Tibial nerve (tissue), 4 donors: ENCODE measurements around the gene LANCL2. TPM values are rescaled to one million over a fixed set of nuclear protein-coding genes. Genes with fewer than 3 reads are reported as not detected.

Experiments
- DNase-seq, 2 donors: peaks; one replicate each; pipeline ENCODE4 v3.0.0-alpha.2; 2019; ENCODE audit warnings: low spot score in 2 of 2
- H3K27ac ChIP-seq, 4 donors: fragments of 200-600 bp; sonication (generic) in 3 of 4; one replicate each; pipeline ENCODE4 v1.5.1; 2017 to 2019; ENCODE audit warnings: mild to moderate bottlenecking in 1 of 4
- H3K27me3 ChIP-seq, 2 donors: fragments of 200-600 bp; sonication (generic) in 1 of 2; one replicate each; pipeline versions ENCODE4 v1.5.1 to v1.6.0; 2017 to 2019
- H3K36me3 ChIP-seq, 3 donors: fragments of 200-600 bp; sonication (generic); one replicate each; pipeline ENCODE4 v1.5.1; 2018 to 2019
- H3K4me1 ChIP-seq, 4 donors: fragments of 200-600 bp; sonication (generic) in 3 of 4; one replicate each; pipeline ENCODE4 v1.5.1; 2017 to 2019
- H3K4me3 ChIP-seq, 4 donors: fragments of 200-600 bp; sonication (generic) in 3 of 4; one replicate each; pipeline ENCODE4 v1.5.1; 2017 to 2019; ENCODE audit warnings: mild to moderate bottlenecking in 1 of 4, moderate library complexity in 1 of 4
- H3K9me3 ChIP-seq, 4 donors: fragments of 200-600 bp; sonication (generic) in 3 of 4; one replicate each; pipeline ENCODE4 v1.5.1; 2017 to 2019
- CTCF ChIP-seq, 5 experiments: fragments of 200-600 bp in 3 of 5; fragments of 450-650 bp in 2 of 5; sonication (generic) in 3 of 5; IDR thresholded peaks; one replicate each; pipeline ENCODE4 v1.5.1; 2016 to 2019; ENCODE audit warnings: antibody characterized with exemption in 5 of 5, mild to moderate bottlenecking in 3 of 5, moderate library complexity in 2 of 5
- EP300 ChIP-seq, 2 donors: sonication (generic); formaldehyde crosslinking; IDR thresholded peaks; one replicate each; pipeline ENCODE4 v1.6.1; 2017; ENCODE audit warnings: antibody characterized with exemption in 2 of 2, mild to moderate bottlenecking in 1 of 2
- POLR2A ChIP-seq, 2 donors: fragments of 450-650 bp; IDR thresholded peaks; one replicate each; pipeline ENCODE4 v1.6.1; 2017; ENCODE audit warnings: antibody characterized with exemption in 2 of 2, mild to moderate bottlenecking in 2 of 2, moderate library complexity in 2 of 2
- WGBS, 2 donors: methylation state at CpG; one replicate each; pipeline ENCODE4 v1.1.5; 2018; 5-methylcytosine and 5-hydroxymethylcytosine counted together
- total RNA-seq, 4 donors: library from RNA; depleted of rRNA; stranded (reverse); fragments of >200 nt; gene quantifications; one replicate each; pipeline ENCODE4 v1.1.0, GENCODE V29; 2016

LANCL2 gene
- total RNA-seq, 4 donors from 2014 or later = 6.6 to 17.9 (median 12.6) TPM

DNA sequence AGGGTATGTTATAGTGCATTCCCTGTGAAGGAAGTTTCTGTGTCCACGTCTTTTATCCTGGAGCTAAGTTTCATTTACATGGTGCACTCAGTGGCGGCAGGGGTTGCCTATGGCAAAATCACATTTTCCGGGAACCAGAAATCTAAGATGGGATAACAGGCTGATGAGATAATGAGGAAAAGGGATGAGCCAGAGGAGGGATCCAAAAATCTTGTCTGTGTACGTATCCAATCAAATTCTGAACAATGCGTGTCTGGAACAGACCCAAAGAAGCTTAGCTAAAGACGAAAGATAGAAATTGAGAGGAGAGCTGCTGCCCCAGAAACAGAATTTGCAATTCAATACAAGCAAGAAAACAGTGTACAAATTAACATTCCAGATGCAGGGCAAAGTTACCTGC, 16.1 kb downstream of the LANCL2 start:
- TF ChIP-seq CTCF (IDR thresholded peaks at IDR 0.05) = no peak
- no peak for TF ChIP-seq POLR2A (IDR thresholded peaks at IDR 0.05)
- no peak for TF ChIP-seq EP300 (IDR thresholded peaks at IDR 0.05)
- no peak for DNase-seq
- WGBS, 2 donors = 88 to 89% methylated on average over 6 of the region's 6 CpGs
- Histone ChIP-seq H3K36me3 (no peaks in the 10 kb centered on the region), H3K4me1 (no peaks in the 10 kb centered on the region), H3K27me3 (no peaks in the 10 kb centered on the region), H3K27ac (no peak overlapping the region), H3K4me3 (no peak overlapping the region), H3K9me3 (peaks cover 0 to 4% (median 0%) of the 10 kb centered on the region in 4 donors)

DNA sequence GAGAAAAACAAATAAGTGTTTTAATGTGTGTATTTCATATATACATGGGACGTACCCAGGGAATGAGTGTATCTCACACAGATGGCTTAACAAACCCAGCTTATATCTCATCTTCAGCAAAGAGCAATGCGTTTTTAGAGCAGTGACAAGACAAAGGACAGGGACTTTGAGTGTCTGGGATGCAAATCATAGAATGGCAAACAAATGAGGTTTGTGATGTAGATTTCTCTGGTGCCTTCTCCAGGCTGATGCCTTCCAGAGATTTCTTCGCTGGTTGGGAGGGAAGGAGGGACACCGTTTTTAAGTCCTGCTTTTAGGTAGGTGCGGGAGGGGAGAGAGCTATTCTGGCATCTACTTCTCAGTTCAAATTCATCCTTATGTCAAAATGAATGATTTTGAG, 16.6 kb downstream of the LANCL2 start:
- no peak overlapping the region for H3K4me3 ChIP-seq
- H3K27ac ChIP-seq = no peak overlapping the region
- H3K36me3 ChIP-seq = no peaks in the 10 kb centered on the region
- no peaks in the 10 kb centered on the region for H3K4me1 ChIP-seq
- peaks cover 0 to 9% (median 0%) of the 10 kb centered on the region in 4 donors for H3K9me3 ChIP-seq
- no peaks in the 10 kb centered on the region for H3K27me3 ChIP-seq
- 87 to 93% methylated on average over 5 of the region's 5 CpGs for WGBS, 2 donors
- TF ChIP-seq POLR2A (IDR thresholded peaks at IDR 0.05) (no peak), CTCF (IDR thresholded peaks at IDR 0.05) (no peak), EP300 (IDR thresholded peaks at IDR 0.05) (no peak)
- DNase-seq = no peak

DNA sequence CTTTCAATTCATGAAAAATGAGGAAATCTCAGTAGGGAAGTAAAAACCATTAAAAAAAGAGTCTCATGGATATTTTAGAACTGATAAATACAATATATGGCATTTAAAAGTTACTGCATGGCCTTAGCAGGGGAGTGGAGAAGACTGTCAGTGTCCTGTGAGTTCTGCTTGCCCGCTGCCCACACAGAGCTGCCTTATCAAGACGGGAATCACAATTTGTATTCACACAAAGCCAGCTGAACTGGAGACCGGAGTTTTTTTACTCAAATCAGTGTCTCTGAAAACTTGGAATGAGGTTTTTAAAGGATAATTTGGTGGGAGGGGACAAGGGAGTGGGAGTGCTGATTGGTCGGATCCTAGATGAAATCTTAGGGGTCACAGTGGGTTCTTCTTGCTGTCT, 17.1 kb downstream of the LANCL2 start:
- H3K4me1 ChIP-seq = no peaks in the 10 kb centered on the region
- H3K27ac ChIP-seq = no peak overlapping the region
- no peak for DNase-seq
- H3K4me3 ChIP-seq = no peak overlapping the region
- no peaks in the 10 kb centered on the region for H3K36me3 ChIP-seq
- H3K9me3 ChIP-seq = peaks cover 0 to 14% (median 0%) of the 10 kb centered on the region in 4 donors
- no peaks in the 10 kb centered on the region for H3K27me3 ChIP-seq
- WGBS, 2 donors = 81 to 86% methylated on average over 4 of the region's 4 CpGs
- no peak for TF ChIP-seq POLR2A (IDR thresholded peaks at IDR 0.05)

DNA sequence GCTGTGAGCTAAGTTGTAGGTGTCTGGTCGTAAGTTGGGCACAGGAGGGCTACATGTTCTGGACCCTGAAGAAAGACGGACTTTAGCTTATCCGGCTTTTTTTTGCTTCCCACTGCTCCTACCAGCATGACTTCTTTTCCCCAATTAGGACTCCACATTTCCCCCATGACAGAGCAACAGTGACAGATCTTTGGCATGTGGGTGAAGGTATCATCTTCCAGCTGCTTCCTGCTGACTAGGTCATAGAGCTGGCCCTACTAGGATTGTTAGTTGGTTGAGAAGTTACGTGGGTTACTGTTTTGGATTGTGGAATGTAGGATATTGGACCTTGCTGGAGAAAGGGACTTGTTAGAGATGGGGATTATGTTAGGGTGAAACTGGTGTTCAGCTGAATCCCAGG, 21.4 kb downstream of the LANCL2 start:
- WGBS, 2 donors = 98 to 99% methylated on average over 4 of the region's 4 CpGs
- peaks cover 0 to 27% (median 0%) of the 10 kb centered on the region in 4 donors for H3K9me3 ChIP-seq

DNA sequence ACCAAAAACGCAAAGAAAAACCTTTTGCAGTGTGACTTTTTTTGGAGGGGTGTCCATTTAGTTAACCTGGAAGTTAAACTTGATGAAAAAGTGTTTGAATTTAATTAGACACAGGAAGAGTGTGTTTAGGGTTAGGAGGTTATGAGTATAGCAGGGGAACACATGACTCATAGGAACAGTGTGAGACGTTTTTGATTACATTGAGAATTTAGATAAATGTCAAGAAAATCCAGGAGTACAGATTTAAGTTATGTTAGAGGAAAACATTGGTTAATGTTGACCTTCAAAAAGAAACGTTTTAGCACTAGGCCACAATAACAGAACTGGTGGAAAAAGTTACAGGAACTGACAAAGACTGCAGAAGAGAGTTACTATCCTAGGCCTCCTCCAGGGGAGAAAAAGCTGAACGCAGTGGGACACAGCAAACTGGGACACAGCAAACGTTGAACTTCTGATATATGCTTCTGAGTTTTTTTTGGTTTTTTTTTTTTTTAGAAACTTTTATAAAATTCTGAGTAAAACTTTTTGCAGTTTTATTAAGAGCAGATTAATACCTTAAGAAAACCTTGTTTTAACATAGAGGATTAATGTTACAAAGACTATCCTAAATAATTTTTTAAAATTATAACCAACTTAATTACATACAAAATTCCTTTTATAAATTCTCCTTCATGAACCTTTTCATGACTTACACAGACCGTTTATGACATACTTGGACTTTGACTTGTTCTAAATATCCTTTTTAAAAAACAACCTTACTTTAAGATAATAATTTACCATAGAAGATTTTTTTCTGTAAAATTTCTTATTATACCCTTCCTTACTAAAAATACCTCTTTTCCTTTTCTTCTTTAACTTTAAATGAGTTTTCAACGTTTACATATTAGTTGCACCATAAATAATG, 22.2 kb downstream of the LANCL2 start:
- H3K36me3 ChIP-seq = peaks cover 0 to 14% (median 0%) of the 10 kb centered on the region in 3 donors
- 88 to 90% methylated on average over 7 of the region's 7 CpGs for WGBS, 2 donors
- no peak for TF ChIP-seq POLR2A (IDR thresholded peaks at IDR 0.05)
- no peak for TF ChIP-seq EP300 (IDR thresholded peaks at IDR 0.05)
- TF ChIP-seq CTCF (IDR thresholded peaks at IDR 0.05) = no peak
- no peaks in the 10 kb centered on the region for H3K4me1 ChIP-seq
- H3K4me3 ChIP-seq = no peak overlapping the region
- H3K27ac ChIP-seq = no peak overlapping the region
- peaks cover 0 to 27% (median 0%) of the 10 kb centered on the region in 4 donors for H3K9me3 ChIP-seq
- H3K27me3 ChIP-seq = no peaks in the 10 kb centered on the region
- DNase-seq = no peak

More for the DNA sequence above, 21.4 kb downstream of the LANCL2 start:
- no peak for DNase-seq
- Histone ChIP-seq H3K4me1 (no peaks in the 10 kb centered on the region), H3K36me3 (peaks cover 0 to 6% (median 0%) of the 10 kb centered on the region in 3 donors), H3K27ac (no peak overlapping the region), H3K27me3 (no peaks in the 10 kb centered on the region), H3K4me3 (no peak overlapping the region)
- TF ChIP-seq EP300 (IDR thresholded peaks at IDR 0.05) (no peak), CTCF (IDR thresholded peaks at IDR 0.05) (no peak), POLR2A (IDR thresholded peaks at IDR 0.05) (no peak)
